CD4-positive, alpha-beta T cell (primary cell): ENCODE measurements around the gene NEMF. TPM values are rescaled to one million over a fixed set of nuclear protein-coding genes. Genes with fewer than 3 reads are reported as not detected.
A peak's percentile ranks its signal among the peaks of the same experiment; 100 is the strongest.

Experiments
- ATAC-seq: fragments of 200-7000 bp; cut with Tn5 transposase; one replicate; pipeline ENCODE4 v1.10.0; 2022; ENCODE audit warnings: mild to moderate bottlenecking; ENCODE audit not compliant: poor library complexity
- CTCF ChIA-PET: fragments of 350-600 bp; sonication (Branson Sonifier 250); formaldehyde crosslinking; loops from one replicate; lab custom pipeline; 2021; ENCODE audit warnings: antibody characterized with exemption, inconsistent platforms; lab: Charles Lee
- POLR2A ChIA-PET: fragments of 350-600 bp; sonication (Branson Sonifier 250); formaldehyde crosslinking; loops from one replicate; lab custom pipeline; 2021; ENCODE audit warnings: antibody characterized with exemption, inconsistent platforms; lab: Charles Lee
- DNase-seq, 14 experiments: peaks; one replicate each; pipeline ENCODE4 v3.0.0-alpha.2; 2013 to 2020; ENCODE audit warnings: mixed read lengths in 2 of 14
- H3K27ac ChIP-seq, 2 donors: one replicate each; pipeline versions ENCODE4 v1.5.1 to v1.7.0; 2013; ENCODE audit warnings: low read length in 2 of 2, low read depth in 1 of 2, mild to moderate bottlenecking in 1 of 2
- H3K27me3 ChIP-seq, 2 experiments: 1 replicate in 1 of 2; 2 replicates in 1 of 2; pipeline versions ENCODE4 v1.6.1 to v1.7.0; 2013; ENCODE audit warnings: low read length in 2 of 2, control low read depth in 1 of 2, mild to moderate bottlenecking in 1 of 2, moderate library complexity in 1 of 2; ENCODE audit not compliant: insufficient read depth in 2 of 2, control insufficient read depth in 1 of 2
- H3K36me3 ChIP-seq: one replicate; pipeline ENCODE4 v1.6.1; 2013; ENCODE audit warnings: low read length, control low read depth; ENCODE audit not compliant: insufficient read depth
- H3K4me1 ChIP-seq: one replicate; pipeline ENCODE4 v1.6.1; 2013; ENCODE audit warnings: low read length, control low read depth; ENCODE audit not compliant: insufficient read depth
- H3K4me3 ChIP-seq: one replicate; pipeline ENCODE4 v1.5.1; 2013; ENCODE audit warnings: mild to moderate bottlenecking, low read length, moderate library complexity
- H3K9me3 ChIP-seq, 2 experiments: 1 replicate in 1 of 2; 2 replicates in 1 of 2; pipeline versions ENCODE4 v1.6.1 to v1.7.0; 2013; ENCODE audit warnings: low read length in 2 of 2, mild to moderate bottlenecking in 2 of 2, control low read depth in 1 of 2, moderate library complexity in 1 of 2; ENCODE audit not compliant: control insufficient read depth in 1 of 2, insufficient read depth in 1 of 2
- H3K27ac Mint-ChIP-seq: one replicate; pipeline ENCODE4 v1.8.0; 2020; ENCODE audit warnings: mixed read lengths
- H3K27me3 Mint-ChIP-seq: one replicate; pipeline ENCODE4 v1.8.0; 2021; ENCODE audit warnings: mixed read lengths
- H3K36me3 Mint-ChIP-seq: one replicate; pipeline ENCODE4 v1.8.0; 2021; ENCODE audit warnings: low read depth, mixed read lengths
- H3K4me1 Mint-ChIP-seq: one replicate; pipeline ENCODE4 v1.8.0; 2021; ENCODE audit warnings: low read depth, mixed read lengths
- H3K4me3 Mint-ChIP-seq: one replicate; pipeline ENCODE4 v1.8.0; 2020; ENCODE audit warnings: mild to moderate bottlenecking, mixed read lengths
- H3K9me3 Mint-ChIP-seq: one replicate; pipeline ENCODE4 v1.8.0; 2020; ENCODE audit warnings: mixed read lengths
- intact Hi-C, 2 experiments: fragments of 100-400 bp; cut with DNase I in 1 of 2; cut with micrococcal nuclease in 1 of 2; formaldehyde crosslinking; loops; one replicate each; pipeline versions ENCODE4 v1.15.1 to v1.9.0; 2023 to 2025; cut with DNase I, micrococcal nuclease
- total RNA-seq, 174 experiments: library from RNA in 2 of 174; stranded (reverse) in 2 of 174; gene quantifications; one replicate each; pipeline ENCODE4 v1.2.3 and lab custom pipeline; 2021 to 2026
- TF ChIP-seq, protein P1 (sequence below): fragments of 200-600 bp; IDR thresholded peaks from one replicate; pipeline ENCODE4 v1.8.0; 2022; ENCODE audit warnings: antibody characterized with exemption, mild to moderate bottlenecking

Gene NEMF
- total RNA-seq, 2 experiments from 2014 or later: 96.0 to 97.7 TPM

DNA sequence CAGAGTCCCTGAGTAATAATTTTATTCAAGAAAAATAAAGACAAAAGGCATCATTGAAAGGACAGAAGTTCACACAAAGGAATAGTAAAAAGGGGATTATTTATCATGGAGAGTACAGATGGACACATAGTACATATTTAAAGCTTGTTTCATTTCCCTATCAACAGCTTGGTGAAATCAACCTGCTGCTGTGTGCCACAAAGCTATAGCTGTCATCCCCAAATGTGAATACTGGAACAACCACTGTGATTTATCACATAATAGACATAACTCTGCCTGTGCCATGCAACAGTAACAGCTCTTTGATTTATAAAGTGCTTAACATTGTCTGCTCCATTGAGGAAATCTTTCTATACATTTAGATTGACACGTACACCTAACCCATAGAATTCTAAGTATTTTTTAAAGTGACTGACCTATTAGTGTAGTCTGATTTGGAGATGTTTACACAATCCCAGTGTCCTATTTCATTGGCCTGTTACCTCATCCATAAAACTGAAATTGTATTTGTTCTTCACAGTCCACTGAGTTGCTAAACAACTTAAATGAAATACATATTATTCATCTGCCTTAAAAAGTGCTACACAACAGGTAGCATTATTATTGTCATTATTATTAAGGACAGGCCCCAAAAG lies 3.3 kb downstream of the NEMF start:
- Mint-ChIP-seq H3K9me3 (no peaks in the 10 kb centered on the region), H3K4me3 (peak overlapping the region; percentile 11), H3K36me3 (peaks cover 54% of the 10 kb centered on the region), H3K27ac (peak overlapping the region; percentile 64), H3K27me3 (no peaks in the 10 kb centered on the region), H3K4me1 (peaks cover 46% of the 10 kb centered on the region)
- Histone ChIP-seq H3K36me3 (peaks cover 54% of the 10 kb centered on the region), H3K27ac (no peak overlapping the region), H3K9me3 (no peaks in the 10 kb centered on the region), H3K27me3 (no peaks in the 10 kb centered on the region), H3K4me3 (no peak overlapping the region), H3K4me1 (peaks cover 17% of the 10 kb centered on the region)
- ATAC-seq (no peak), DNase-seq (no peak)
- TF ChIP-seq, protein P1, sequence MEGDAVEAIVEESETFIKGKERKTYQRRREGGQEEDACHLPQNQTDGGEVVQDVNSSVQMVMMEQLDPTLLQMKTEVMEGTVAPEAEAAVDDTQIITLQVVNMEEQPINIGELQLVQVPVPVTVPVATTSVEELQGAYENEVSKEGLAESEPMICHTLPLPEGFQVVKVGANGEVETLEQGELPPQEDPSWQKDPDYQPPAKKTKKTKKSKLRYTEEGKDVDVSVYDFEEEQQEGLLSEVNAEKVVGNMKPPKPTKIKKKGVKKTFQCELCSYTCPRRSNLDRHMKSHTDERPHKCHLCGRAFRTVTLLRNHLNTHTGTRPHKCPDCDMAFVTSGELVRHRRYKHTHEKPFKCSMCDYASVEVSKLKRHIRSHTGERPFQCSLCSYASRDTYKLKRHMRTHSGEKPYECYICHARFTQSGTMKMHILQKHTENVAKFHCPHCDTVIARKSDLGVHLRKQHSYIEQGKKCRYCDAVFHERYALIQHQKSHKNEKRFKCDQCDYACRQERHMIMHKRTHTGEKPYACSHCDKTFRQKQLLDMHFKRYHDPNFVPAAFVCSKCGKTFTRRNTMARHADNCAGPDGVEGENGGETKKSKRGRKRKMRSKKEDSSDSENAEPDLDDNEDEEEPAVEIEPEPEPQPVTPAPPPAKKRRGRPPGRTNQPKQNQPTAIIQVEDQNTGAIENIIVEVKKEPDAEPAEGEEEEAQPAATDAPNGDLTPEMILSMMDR: no peak
- POLR2A ChIA-PET: interaction anchor here (0.8 to 2.5 kb wide), 5 partner anchors 13 to 229 kb away, joined by 3 to 9 read pairs (median 3); partner anchors contain the start of gene KLHDC2
- intact Hi-C loops: no loop called here
- CTCF ChIA-PET: interaction anchor here (1.2 to 7.2 kb wide), 2 partner anchors 13 to 16 kb away, joined by 5 to 121 read pairs; no protein-coding TSS in a partner anchor

DNA sequence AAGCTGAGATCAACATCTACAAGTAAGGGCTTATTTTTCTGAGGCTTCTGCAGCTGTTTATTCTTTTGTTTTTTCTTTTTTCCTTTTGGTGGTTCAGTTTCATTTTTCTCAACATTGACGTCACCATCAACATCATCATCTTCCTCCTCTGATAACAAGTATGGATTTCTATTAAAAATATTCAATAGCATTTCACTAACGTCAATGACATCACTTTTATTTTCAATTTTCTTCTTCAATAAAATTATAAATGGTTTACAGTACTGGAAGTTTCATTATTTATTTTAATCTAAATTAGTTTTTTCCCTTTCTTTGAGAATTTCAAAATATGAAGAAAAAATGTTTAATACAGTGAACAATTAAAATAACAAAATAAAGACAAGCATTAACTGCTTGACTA lies 23.9 kb downstream of the NEMF start:
- peaks cover 88% of the 10 kb centered on the region for H3K36me3 Mint-ChIP-seq
- no peak for DNase-seq
- intact Hi-C loops: loop anchor here in 1 of 2 experiments (5.0 kb wide), 1 partner anchor 366 kb away; no protein-coding TSS in a partner anchor
- no peaks in the 10 kb centered on the region for H3K9me3 ChIP-seq
- H3K4me3 ChIP-seq: no peak overlapping the region
- no peaks in the 10 kb centered on the region for H3K4me1 ChIP-seq
- peaks cover 5% of the 10 kb centered on the region for H3K4me1 Mint-ChIP-seq
- H3K27ac ChIP-seq: no peak overlapping the region
- no peak for ATAC-seq
- peaks cover 88% of the 10 kb centered on the region for H3K36me3 ChIP-seq
- TF ChIP-seq, protein P1: no peak
- H3K9me3 Mint-ChIP-seq: no peaks in the 10 kb centered on the region
- H3K27me3 Mint-ChIP-seq: no peaks in the 10 kb centered on the region
- CTCF ChIA-PET: interaction anchor here (0.8 to 1.7 kb wide), 3 partner anchors 13 to 367 kb away, joined by 3 to 8 read pairs (median 7); no protein-coding TSS in a partner anchor
- no peak overlapping the region for H3K4me3 Mint-ChIP-seq
- POLR2A ChIA-PET: interaction anchor here (0.6 to 1.4 kb wide), 3 partner anchors 61 to 501 kb away, joined by 3 to 4 read pairs (median 3); partner anchors contain the start of gene KLHDC2
- H3K27me3 ChIP-seq: no peaks in the 10 kb centered on the region
- no peak overlapping the region for H3K27ac Mint-ChIP-seq

DNA sequence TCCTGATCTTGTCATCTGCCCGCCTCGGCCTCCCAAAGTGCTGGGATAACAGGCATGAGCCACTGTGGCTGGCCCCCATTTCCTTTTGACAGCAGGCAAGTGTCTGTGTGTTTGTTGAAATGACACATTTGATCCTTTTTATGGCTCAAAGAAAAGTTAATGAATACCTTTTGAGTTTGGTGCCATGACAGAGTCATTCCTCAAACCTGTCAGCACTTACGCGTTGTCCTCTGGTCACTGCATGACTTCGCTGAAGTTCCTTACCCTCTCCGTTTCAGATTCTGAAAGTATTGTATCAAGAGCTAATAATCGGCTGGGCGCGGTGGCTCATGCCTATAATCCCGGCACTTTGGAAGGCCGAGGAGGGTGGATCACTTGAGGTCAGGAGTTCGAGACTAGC lies 32.4 kb downstream of the NEMF start:
- TF ChIP-seq, protein P1: no peak
- DNase-seq (no peak), ATAC-seq (no peak)
- intact Hi-C loops: no loop called here
- Histone ChIP-seq H3K36me3 (peaks cover 65% of the 10 kb centered on the region), H3K4me3 (no peak overlapping the region), H3K4me1 (no peaks in the 10 kb centered on the region), H3K27me3 (no peaks in the 10 kb centered on the region), H3K9me3 (peaks cover 3 to 5% of the 10 kb centered on the region in 2 experiments), H3K27ac (no peak overlapping the region)
- Mint-ChIP-seq H3K9me3 (peaks cover 5% of the 10 kb centered on the region), H3K36me3 (peaks cover 76% of the 10 kb centered on the region), H3K27me3 (no peaks in the 10 kb centered on the region), H3K4me3 (no peak overlapping the region), H3K4me1 (no peaks in the 10 kb centered on the region), H3K27ac (no peak overlapping the region)
- POLR2A ChIA-PET: interaction anchor here (1.0 kb wide), 1 partner anchor 29 kb away, joined by 3 read pairs; no protein-coding TSS in a partner anchor
- CTCF ChIA-PET: no interaction called here
